KMS-11 (cell line): ENCODE data around the gene DHX38.

Source experiments
- H2AFZ ChIP-seq: fragments of 200-600 bp; sonication (generic); 2 replicates; pipeline ENCODE4 v1.6.1; 2016; ENCODE audit warnings: antibody characterized with exemption, mixed run types, low read depth
- H3K27ac ChIP-seq: fragments of 200-600 bp; sonication (generic); 2 replicates; pipeline ENCODE4 v1.6.1; 2016; ENCODE audit warnings: mild to moderate bottlenecking, mixed run types
- H3K27me3 ChIP-seq: fragments of 200-600 bp; sonication (generic); 2 replicates; pipeline ENCODE4 v1.6.1; 2017; ENCODE audit warnings: mild to moderate bottlenecking, low read depth, mixed run types, moderate library complexity; ENCODE audit not compliant: insufficient read depth
- H3K36me3 ChIP-seq: fragments of 200-600 bp; sonication (generic); 2 replicates; pipeline ENCODE4 v1.6.1; 2017; ENCODE audit warnings: mild to moderate bottlenecking, mixed run types; ENCODE audit not compliant: insufficient read depth
- H3K4me1 ChIP-seq: fragments of 200-600 bp; sonication (generic); 2 replicates; pipeline ENCODE4 v1.6.1; 2016; ENCODE audit warnings: mild to moderate bottlenecking, low read depth, mixed run types; ENCODE audit not compliant: poor library complexity, severe bottlenecking
- H3K4me2 ChIP-seq: fragments of 200-600 bp; sonication (generic); 2 replicates; pipeline ENCODE4 v1.7.0; 2016; ENCODE audit warnings: mild to moderate bottlenecking, mixed run types
- H3K4me3 ChIP-seq: fragments of 200-600 bp; sonication (generic); IDR thresholded peaks from 2 replicates; pipeline ENCODE4 v1.6.1; 2017; ENCODE audit warnings: low read depth, low read length, mixed read lengths; ENCODE audit not compliant: insufficient read depth
- H3K79me2 ChIP-seq: fragments of 200-600 bp; sonication (generic); 2 replicates; pipeline ENCODE4 v1.6.1; 2016; ENCODE audit warnings: low read depth, mixed run types; ENCODE audit not compliant: insufficient read depth
- H3K9ac ChIP-seq: fragments of 200-600 bp; sonication (generic); 2 replicates; pipeline ENCODE4 v1.6.1; 2016; ENCODE audit warnings: mild to moderate bottlenecking, mixed run types
- H4K20me1 ChIP-seq: fragments of 200-600 bp; sonication (generic); 2 replicates; pipeline ENCODE4 v1.6.1; 2016; ENCODE audit warnings: mild to moderate bottlenecking, mixed run types; ENCODE audit not compliant: insufficient read depth
- CTCF ChIP-seq: fragments of 200-600 bp; sonication (generic); conservative IDR thresholded peaks from 2 replicates; pipeline ENCODE4 v1.6.1; 2017; ENCODE audit warnings: low read depth, mild to moderate bottlenecking, antibody characterized with exemption, low read length, moderate library complexity, mixed read lengths

DHX38 gene

GRCh38 chr16:72108353-72109102 is 14.9 kb downstream of the DHX38 start:
- Histone ChIP-seq H3K27me3 (no peaks in the 10 kb centered on the region), H3K4me1 (no peaks in the 10 kb centered on the region), H3K4me2 (no peak overlapping the region), H3K36me3 (peaks cover 6% of the 10 kb centered on the region; the same call in 1 of the 2 replicates), H3K27ac (no peak overlapping the region), H3K9ac (no peak overlapping the region), H3K4me3 (no peak overlapping the region), H3K79me2 (no peaks in the 10 kb centered on the region), H2AFZ (no peak overlapping the region), H4K20me1 (no peaks in the 10 kb centered on the region)
- no peak for TF ChIP-seq CTCF

- no peak for TF ChIP-seq CTCF
- Histone ChIP-seq H3K79me2 (no peaks in the 10 kb centered on the region), H3K36me3 (peaks cover 6% of the 10 kb centered on the region; the same call in 1 of the 2 replicates), H3K27ac (no peak overlapping the region), H3K27me3 (no peaks in the 10 kb centered on the region), H3K4me2 (no peak overlapping the region), H3K4me3 (no peak overlapping the region), H4K20me1 (no peaks in the 10 kb centered on the region), H3K9ac (no peak overlapping the region), H2AFZ (no peak overlapping the region), H3K4me1 (no peaks in the 10 kb centered on the region)
Observed at GRCh38 chr16:72109300-72109699, 15.7 kb downstream of the DHX38 start.

GRCh38 chr16:72109966-72110530 is 16.4 kb downstream of the DHX38 start:
- H3K36me3 ChIP-seq = 0 out of 2 replicates have a peak, but pooled peaks cover 6% of the 10 kb centered on the region

More at GRCh38 chr16:72109966-72110530, 16.4 kb downstream of the DHX38 start:
- H4K20me1 ChIP-seq = no peaks in the 10 kb centered on the region
- H2AFZ ChIP-seq = no peak overlapping the region
- H3K27me3 ChIP-seq = no peaks in the 10 kb centered on the region
- no peak overlapping the region for H3K4me3 ChIP-seq
- TF ChIP-seq CTCF = no peak
- no peak overlapping the region for H3K27ac ChIP-seq
- no peaks in the 10 kb centered on the region for H3K79me2 ChIP-seq
- H3K9ac ChIP-seq = no peak overlapping the region
- no peaks in the 10 kb centered on the region for H3K4me1 ChIP-seq
- no peak overlapping the region for H3K4me2 ChIP-seq
